Neural cell (in vitro differentiated cells): ENCODE data around the gene ZNF334.

Experiments used
- EP300 ChIP-seq: fragments of 450-650 bp; conservative IDR thresholded peaks from 2 replicates; pipeline ENCODE4 v1.6.1; 2014; ENCODE audit warnings: antibody characterized with exemption, mild to moderate bottlenecking, moderate library complexity; ENCODE audit not compliant: poor library complexity, severe bottlenecking
- EZH2 ChIP-seq: fragments of 200-600, 300-800 bp; shearing (Covaris generic), sonication (generic); IDR thresholded peaks from 2 replicates; pipeline ENCODE4 v1.6.1; 2014; ENCODE audit warnings: antibody characterized with exemption, low read length, borderline replicate concordance, mild to moderate bottlenecking; ENCODE audit not compliant: insufficient read depth, poor library complexity, severe bottlenecking
- POLR2AphosphoS5 ChIP-seq: IDR thresholded peaks from 2 replicates; pipeline ENCODE4 v1.6.1; 2012
- RAD21 ChIP-seq: fragments of 450-650 bp; conservative IDR thresholded peaks from 2 replicates; pipeline ENCODE4 v1.6.1; 2014; ENCODE audit warnings: antibody characterized with exemption, mild to moderate bottlenecking, moderate library complexity
- TAF1 ChIP-seq: IDR thresholded peaks from 2 replicates; pipeline ENCODE4 v1.6.1; 2012; ENCODE audit warnings: low read depth
- TF ChIP-seq, protein P1 (sequence below): fragments of 450-650 bp; IDR thresholded peaks from 2 replicates; pipeline ENCODE4 v1.5.1; 2014; ENCODE audit warnings: antibody characterized with exemption, mild to moderate bottlenecking, moderate library complexity; ENCODE audit not compliant: poor library complexity, severe bottlenecking

DNA sequence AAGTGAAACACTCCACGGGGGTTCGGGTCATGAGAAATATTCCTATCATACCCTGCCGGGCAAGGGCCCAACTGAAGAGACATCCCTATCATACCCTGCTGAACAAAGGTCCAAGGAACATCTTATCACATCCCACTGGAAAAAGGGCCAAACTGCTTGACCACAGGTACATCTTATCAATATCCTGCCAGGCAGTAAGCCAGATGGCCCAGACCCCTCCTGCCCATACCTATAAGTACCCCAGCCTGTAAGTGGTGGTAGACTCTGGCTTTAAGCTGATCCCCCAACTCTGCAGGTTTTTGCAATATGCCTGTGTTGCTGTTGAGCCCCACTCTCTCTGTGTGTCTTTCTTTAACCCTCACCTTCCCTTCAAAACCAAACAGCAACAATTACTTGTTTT, 51.6 kb downstream of the ZNF334 start:
- TF ChIP-seq, protein P1, sequence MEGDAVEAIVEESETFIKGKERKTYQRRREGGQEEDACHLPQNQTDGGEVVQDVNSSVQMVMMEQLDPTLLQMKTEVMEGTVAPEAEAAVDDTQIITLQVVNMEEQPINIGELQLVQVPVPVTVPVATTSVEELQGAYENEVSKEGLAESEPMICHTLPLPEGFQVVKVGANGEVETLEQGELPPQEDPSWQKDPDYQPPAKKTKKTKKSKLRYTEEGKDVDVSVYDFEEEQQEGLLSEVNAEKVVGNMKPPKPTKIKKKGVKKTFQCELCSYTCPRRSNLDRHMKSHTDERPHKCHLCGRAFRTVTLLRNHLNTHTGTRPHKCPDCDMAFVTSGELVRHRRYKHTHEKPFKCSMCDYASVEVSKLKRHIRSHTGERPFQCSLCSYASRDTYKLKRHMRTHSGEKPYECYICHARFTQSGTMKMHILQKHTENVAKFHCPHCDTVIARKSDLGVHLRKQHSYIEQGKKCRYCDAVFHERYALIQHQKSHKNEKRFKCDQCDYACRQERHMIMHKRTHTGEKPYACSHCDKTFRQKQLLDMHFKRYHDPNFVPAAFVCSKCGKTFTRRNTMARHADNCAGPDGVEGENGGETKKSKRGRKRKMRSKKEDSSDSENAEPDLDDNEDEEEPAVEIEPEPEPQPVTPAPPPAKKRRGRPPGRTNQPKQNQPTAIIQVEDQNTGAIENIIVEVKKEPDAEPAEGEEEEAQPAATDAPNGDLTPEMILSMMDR: no peak
- TF ChIP-seq EP300 (no peak), EZH2 (no peak), RAD21 (no peak), POLR2AphosphoS5 (no peak), TAF1 (no peak)
